AG09309 (cell line): ENCODE data around the gene ZNF576.
"Not testable (repeated sequence)": the region's sequence is repeated elsewhere in the genome, so short reads cannot be mapped to it uniquely, and the experiment has no call there.

Source experiments
- DNase-seq: peaks from one replicate; pipeline ENCODE4 v3.0.0-alpha.2; 2010; ENCODE audit warnings: low read depth
- H3K4me3 ChIP-seq: 2 replicates; pipeline ENCODE4 v1.5.1; 2011; ENCODE audit warnings: mild to moderate bottlenecking, low read depth, low read length, moderate library complexity; ENCODE audit not compliant: control insufficient read depth
- TF ChIP-seq, protein P1 (sequence below): IDR thresholded peaks from 2 replicates; pipeline ENCODE4 v1.5.1; 2011; ENCODE audit warnings: mild to moderate bottlenecking, low read depth, low read length, inconsistent platforms; ENCODE audit not compliant: insufficient read depth, control insufficient read depth; ENCODE audit errors: missing control alignments

ZNF576 gene, protein sequence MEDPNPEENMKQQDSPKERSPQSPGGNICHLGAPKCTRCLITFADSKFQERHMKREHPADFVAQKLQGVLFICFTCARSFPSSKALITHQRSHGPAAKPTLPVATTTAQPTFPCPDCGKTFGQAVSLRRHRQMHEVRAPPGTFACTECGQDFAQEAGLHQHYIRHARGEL

DNA sequence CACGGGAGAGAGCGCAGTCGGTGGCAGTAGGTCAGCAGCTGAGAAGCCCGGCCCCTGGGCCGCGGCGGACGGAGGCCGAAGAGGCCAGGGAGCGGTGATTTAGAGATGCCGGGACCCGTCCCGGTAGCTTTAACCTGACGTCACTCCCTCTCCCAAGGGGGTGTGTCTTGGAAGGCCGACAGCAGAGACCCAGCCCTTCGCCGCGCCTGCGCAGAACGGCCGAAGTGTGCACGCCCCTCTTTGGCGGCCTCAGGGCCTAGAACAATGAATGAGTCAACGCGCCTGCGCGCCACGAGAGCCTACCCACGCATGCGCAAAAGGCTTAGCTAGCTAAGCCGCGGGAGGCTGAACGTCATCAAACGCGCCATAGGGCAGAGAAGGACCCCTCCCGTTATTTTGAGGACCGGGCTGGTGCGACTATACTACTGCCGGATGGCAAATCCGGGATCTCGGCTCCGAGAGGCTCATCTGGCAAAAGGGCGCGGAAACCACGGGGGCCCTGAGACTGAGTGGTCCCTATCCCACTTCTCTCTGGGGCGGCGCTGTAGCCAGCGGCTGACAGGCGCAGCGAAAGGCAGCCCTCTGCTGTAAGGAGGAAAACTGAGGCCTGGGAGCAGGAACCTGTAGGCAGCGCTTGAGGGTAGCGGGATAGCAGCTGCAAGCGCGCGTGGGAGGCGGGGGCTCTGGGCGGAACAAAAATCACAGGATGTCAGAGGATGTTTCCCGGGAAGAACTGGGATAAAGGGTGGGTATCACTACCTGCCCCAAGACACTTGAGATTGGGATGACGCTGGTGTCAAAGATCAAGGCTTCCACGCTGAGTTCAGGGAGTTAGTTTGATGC, at the start of gene ZNF576, which contains the start of gene IRGQ:
ZNF576 (plus strand) TSS at position 597 of the 843 bp plus-strand sequence. CDS start 514 bp downstream, outside the sequence.
IRGQ (minus strand) TSS at position 136 of the 843 bp plus-strand sequence. CDS start 796 bp downstream, outside the sequence.
- TF ChIP-seq, protein P1, sequence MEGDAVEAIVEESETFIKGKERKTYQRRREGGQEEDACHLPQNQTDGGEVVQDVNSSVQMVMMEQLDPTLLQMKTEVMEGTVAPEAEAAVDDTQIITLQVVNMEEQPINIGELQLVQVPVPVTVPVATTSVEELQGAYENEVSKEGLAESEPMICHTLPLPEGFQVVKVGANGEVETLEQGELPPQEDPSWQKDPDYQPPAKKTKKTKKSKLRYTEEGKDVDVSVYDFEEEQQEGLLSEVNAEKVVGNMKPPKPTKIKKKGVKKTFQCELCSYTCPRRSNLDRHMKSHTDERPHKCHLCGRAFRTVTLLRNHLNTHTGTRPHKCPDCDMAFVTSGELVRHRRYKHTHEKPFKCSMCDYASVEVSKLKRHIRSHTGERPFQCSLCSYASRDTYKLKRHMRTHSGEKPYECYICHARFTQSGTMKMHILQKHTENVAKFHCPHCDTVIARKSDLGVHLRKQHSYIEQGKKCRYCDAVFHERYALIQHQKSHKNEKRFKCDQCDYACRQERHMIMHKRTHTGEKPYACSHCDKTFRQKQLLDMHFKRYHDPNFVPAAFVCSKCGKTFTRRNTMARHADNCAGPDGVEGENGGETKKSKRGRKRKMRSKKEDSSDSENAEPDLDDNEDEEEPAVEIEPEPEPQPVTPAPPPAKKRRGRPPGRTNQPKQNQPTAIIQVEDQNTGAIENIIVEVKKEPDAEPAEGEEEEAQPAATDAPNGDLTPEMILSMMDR = no peak
- H3K4me3 ChIP-seq = peak within 1 kb of the TSS; percentile 74
- peak; percentile 96 for DNase-seq

DNA sequence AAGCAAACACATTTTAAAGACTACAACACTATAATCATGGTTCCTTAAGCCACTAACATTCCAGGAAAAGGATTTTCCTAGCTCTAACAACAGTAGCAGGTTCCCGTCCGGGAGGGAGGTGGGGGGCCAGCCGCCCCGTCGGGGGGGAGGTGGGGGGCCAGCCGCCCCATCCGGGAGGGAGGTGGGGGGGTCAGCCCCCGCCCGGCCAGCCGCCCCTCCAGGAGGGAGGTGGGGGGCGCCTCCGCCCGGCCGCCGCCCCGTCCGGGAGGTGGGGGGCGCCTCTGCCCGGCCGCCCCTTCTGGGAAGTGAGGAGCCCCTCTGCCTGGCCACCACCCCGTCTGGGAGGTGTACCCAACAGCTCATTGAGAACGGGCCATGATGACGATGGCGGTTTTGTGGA, 48.5 kb upstream of the ZNF576 start:
- DNase-seq, H3K4me3 ChIP-seq: not testable (repeated sequence)

DNA sequence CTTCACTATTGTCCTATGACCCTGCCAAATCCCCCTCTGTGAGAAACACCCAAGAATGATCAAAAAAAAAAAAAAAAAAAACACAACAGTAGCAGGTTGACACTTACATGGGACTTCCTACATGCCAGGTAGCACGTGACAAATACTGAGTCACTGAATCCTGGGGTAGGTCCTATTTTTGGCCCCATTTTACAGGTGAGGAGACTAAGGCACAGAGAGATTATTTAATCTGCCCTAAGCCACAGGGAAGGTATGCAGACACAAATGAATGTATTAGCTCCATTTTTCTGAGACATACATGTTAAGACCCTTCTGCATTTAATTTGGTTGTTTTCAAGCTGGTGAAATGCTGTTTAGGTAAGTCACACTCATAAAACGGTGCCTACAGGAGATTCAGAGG, 47.7 kb upstream of the ZNF576 start:
- no peak overlapping the region for H3K4me3 ChIP-seq
- TF ChIP-seq, protein P1 = no peak

DNA sequence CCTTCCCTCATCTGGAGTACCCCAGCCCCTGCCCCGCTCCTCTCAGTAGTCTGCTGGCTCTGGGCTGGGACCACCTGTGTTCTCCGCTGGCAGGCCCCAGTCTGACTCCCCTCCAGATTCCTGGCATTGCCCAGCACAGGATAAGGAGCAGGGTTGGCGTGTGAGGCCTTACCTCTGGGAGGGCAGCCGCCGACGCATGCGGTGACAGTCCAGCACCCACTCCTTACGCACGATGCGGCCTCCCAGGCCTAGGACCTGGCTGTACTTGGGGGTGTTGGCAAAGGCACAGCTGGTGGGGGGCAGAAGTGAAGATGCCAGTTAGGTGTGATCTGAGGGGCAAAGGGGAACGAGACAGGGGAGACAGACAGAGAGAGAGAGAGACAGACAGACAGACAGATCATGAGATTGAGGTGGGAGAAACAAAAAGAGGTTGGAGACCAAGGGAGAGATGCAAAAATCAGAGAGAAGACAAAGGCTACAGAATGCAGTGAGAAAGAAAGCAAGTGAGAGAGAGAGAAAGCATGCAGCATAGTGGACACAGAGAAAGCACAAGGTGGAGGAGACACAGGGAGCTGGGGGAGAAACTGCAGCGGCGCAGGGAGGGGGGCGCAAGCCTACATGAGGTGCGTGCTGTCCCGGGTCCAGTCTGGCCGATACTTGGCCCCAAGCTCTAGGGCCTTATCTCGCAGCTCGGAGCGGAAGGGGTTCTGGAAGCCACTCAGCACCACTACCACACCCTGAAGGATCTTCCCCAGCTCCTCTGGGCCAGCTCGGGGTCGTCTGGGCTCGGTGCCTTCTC, 44.8 kb upstream of the ZNF576 start:
- H3K4me3 ChIP-seq = no peak overlapping the region
- TF ChIP-seq, protein P1 = no peak
- DNase-seq = no peak

More for the DNA sequence above, 47.7 kb upstream of the ZNF576 start:
- no peak for DNase-seq

DNA sequence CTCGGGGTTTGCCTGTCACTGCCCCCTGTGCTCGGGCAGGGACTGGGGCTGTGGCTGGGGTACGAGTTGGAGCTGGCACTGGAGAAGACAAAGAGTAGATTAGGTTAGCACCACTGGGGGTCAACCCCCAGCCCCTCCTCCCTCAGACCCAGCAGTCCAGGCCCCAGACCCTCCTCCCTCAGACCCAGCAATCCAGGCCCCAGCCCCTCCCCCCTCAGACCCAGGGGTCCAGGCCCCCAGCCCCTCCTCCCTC, 44.3 kb upstream of the ZNF576 start:
- DNase-seq = no peak
- TF ChIP-seq, protein P1 = no peak
- no peak overlapping the region for H3K4me3 ChIP-seq

DNA sequence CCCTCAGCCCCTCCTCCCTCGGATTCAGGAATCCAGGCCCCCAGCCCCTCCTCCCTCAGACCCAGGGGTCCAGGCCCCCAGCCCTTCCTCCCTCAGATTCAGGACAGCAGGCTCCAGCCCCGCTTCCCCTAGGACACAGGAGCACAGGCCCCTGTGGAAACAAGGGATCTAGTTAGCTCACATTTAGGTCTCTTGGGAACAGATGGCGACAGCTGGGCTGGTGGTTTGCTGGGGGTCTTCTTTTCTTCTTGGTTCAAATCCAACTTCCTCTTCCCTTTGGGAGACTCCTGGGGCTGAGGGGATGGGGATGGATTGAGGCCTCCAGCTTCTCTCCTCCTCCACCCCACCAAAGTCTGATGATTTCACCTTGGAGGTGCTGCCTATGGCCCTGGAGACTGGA, 43.8 kb upstream of the ZNF576 start:
- TF ChIP-seq, protein P1 = no peak
- no peak overlapping the region for H3K4me3 ChIP-seq
- no peak for DNase-seq
